ENCODE measurements around the gene PRUNE2.

The PRUNE2 gene

DNA sequence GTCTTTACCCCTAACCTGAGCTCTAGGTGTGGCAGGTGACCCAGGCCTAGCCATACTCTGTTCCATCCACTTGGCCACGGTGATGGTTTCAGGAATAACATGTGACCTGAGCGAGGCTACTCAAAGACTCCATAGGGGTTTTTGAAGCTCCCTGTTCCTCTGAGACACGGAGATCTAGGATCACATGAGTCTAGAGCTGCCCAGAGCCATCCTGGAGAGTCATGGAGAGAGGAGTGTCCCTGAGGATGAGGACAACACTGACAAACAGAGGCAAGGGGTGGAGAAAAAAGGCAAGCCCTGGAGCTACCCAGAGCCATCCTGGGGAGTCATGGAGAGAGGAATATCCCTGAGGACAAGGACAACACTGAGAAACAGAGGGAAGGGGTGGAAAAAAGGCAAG is 171.2 kb downstream of the PRUNE2 start:
- Mint-ChIP-seq H3K36me3 (ENCODE audit: low read depth) (no peaks in the 10 kb centered on the region), H3K27me3 (ENCODE audit: low read depth) (peaks cover 9% of the 10 kb centered on the region), H3K4me1 (ENCODE audit: low read depth) (no peaks in the 10 kb centered on the region), H3K9me3 (no peaks in the 10 kb centered on the region), H3K27ac (no peak overlapping the region), H3K4me3 (no peak overlapping the region)

DNA sequence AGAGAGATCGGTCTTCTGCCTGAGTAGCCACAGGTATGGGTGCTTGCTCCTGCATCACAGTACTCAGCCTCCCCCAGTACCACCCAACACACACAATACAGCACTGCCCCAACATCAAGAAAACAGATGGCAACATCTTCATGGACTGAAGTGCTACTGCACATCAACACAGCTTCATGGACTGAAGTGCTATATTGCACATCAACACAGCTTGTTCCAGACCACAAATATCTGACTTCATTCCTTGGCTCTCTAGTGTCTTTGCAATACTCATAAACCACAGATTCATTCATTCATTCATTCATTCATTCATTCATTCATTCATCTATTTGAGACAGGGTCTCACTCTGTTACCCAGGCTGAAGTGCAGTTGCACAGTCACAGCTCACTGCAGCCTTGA is 172.8 kb downstream of the PRUNE2 start:
- no peak overlapping the region for H3K4me3 Mint-ChIP-seq
- H3K27ac Mint-ChIP-seq, result no peak overlapping the region
- H3K9me3 Mint-ChIP-seq, result no peaks in the 10 kb centered on the region
- H3K36me3 Mint-ChIP-seq (ENCODE audit: low read depth), result no peaks in the 10 kb centered on the region
- no peaks in the 10 kb centered on the region for H3K4me1 Mint-ChIP-seq (ENCODE audit: low read depth)
- H3K27me3 Mint-ChIP-seq (ENCODE audit: low read depth), result peaks cover 13% of the 10 kb centered on the region

DNA sequence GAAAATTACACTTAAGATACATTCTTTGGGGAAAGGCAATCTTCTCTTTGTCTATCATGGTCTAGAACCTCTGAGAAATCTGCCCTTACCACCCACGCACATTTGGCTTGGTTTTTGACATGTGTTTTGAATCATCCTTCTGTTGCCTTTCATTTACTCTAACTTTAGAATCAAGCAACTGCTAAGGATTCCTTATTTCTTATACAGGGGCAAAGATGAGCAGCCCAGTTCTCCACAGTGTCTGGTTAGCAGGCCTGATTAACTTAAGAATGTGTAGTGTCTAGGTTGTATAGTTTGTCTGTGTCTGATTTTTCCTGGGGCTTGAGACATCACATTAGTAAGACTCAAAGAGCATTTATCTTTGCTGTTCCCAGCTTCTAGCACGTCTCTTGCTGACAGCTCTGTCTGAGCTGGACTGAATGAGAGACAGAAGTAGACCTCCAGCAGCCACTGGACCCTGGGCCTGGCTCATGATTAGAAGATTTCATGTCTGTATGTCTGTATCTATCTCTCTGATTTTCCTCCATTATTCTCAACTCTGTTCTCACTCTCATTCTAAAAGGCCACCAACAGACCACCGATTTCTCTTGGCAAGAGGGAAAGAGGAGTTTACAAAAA is 173.5 kb downstream of the PRUNE2 start:
- no peak overlapping the region for H3K4me3 Mint-ChIP-seq
- H3K27me3 Mint-ChIP-seq (ENCODE audit: low read depth), result peaks cover 13% of the 10 kb centered on the region
- no peaks in the 10 kb centered on the region for H3K9me3 Mint-ChIP-seq
- no peaks in the 10 kb centered on the region for H3K36me3 Mint-ChIP-seq (ENCODE audit: low read depth)
- no peak overlapping the region for H3K27ac Mint-ChIP-seq
- H3K4me1 Mint-ChIP-seq (ENCODE audit: low read depth), result no peaks in the 10 kb centered on the region

DNA sequence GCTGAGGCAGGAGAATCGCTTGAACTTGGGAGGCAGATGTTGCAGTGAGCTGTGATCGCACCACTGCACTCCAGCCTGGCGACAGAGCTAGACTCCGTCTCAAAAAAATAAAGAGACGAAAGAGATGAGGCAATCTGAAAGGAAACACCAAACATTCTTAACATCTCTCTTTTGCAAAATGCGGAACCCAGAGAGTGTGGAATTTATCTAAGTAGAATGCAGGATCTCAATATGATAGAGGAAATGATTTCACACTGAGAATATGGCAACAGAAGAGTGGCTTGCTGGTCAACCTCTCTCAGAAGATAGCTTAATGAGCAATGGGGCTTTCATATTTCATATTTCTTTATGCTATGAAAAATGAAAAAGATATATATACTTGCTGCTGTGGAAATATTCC is 175.1 kb downstream of the PRUNE2 start:
- no peaks in the 10 kb centered on the region for H3K4me1 Mint-ChIP-seq (ENCODE audit: low read depth)
- H3K4me3 Mint-ChIP-seq, result no peak overlapping the region
- no peak overlapping the region for H3K27ac Mint-ChIP-seq
- peaks cover 9% of the 10 kb centered on the region for H3K27me3 Mint-ChIP-seq (ENCODE audit: low read depth)
- no peaks in the 10 kb centered on the region for H3K36me3 Mint-ChIP-seq (ENCODE audit: low read depth)
- no peaks in the 10 kb centered on the region for H3K9me3 Mint-ChIP-seq

DNA sequence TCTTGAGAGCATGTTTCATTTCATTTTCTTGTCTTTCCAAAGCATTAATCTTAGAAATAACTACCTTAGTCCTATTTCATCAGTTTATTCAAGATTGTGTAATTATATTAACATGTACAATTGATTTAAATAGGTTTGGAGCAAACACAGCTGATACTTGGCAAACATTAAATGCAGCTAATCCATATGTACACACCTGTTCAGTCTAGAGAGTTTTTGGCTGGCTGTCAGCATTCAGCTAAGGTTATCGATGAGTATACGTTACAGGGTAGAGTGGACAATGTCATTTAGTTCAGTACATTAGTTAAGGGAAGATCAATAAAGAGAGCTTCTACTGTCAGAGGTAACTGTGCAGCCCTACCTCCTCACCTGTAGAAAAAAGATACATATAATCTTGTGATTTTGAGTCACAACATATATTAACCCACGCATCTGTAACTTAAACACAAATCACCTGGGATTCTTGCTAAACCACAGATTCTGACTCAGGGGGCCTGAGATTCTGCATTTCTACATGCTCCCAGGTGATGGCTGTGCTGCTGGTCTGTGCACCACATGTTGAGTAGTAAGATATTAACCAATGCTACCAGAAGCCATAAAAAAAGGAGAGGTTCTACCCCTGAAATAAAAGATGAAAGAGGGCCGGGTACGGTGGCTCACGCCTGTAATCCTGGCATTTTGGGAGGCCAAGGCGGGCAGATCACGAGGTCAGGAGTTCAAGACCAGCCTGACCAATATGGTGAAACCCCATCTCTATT is 175.8 kb downstream of the PRUNE2 start:
- Mint-ChIP-seq H3K4me3 (no peak overlapping the region), H3K36me3 (ENCODE audit: low read depth) (no peaks in the 10 kb centered on the region), H3K27me3 (ENCODE audit: low read depth) (peaks cover 11% of the 10 kb centered on the region)

DNA sequence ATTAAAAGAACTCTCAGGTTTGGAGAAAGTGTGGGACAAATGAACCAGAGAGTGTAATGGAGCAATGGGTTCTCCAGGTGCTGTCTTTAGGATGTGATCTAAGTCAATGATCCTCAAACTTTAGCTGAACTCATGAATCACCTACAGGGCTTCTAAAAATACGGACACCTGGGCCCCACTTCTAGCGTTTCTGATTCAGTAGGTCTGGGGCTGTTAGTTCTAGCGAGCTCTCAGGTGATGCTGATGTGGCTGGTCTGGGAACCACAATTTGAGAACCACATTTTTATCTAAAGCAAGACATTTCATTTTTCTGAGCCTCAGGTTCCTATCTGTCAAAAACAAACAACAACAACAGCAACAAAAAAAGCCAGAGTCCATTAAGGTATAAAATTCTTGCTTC is 176.8 kb downstream of the PRUNE2 start:
- H3K9me3 Mint-ChIP-seq, result no peaks in the 10 kb centered on the region
- peaks cover 11% of the 10 kb centered on the region for H3K27me3 Mint-ChIP-seq (ENCODE audit: low read depth)
- H3K4me3 Mint-ChIP-seq, result no peak overlapping the region

More for the DNA sequence above, 175.8 kb downstream of the PRUNE2 start:
- no peaks in the 10 kb centered on the region for H3K4me1 Mint-ChIP-seq (ENCODE audit: low read depth)
- H3K27ac Mint-ChIP-seq, result no peak overlapping the region
- H3K9me3 Mint-ChIP-seq, result no peaks in the 10 kb centered on the region

DNA sequence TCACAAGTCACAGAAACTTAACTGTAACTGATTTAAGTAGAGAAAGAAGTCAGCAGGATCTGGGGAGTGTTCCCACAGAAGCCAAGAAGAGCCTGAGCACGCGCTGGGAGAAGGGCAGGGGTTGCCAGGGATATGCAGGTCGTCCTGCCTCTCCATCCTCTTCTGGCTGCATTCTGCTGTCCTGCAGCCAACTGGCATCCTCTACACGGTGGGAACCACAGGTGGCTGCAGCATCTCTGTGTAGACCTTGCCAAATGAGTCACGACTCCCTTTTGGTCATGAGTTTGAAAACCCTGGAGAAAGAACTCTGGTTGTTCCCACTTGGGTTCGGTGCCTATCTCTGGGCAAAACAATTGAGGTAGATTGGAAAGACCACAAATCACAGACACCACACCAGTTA is 180.0 kb downstream of the PRUNE2 start:
- Mint-ChIP-seq H3K4me3 (no peak overlapping the region), H3K27ac (no peak overlapping the region), H3K9me3 (no peaks in the 10 kb centered on the region), H3K36me3 (ENCODE audit: low read depth) (no peaks in the 10 kb centered on the region), H3K27me3 (ENCODE audit: low read depth) (peaks cover 11% of the 10 kb centered on the region), H3K4me1 (ENCODE audit: low read depth) (no peaks in the 10 kb centered on the region)

More for the DNA sequence above, 176.8 kb downstream of the PRUNE2 start:
- H3K27ac Mint-ChIP-seq, result no peak overlapping the region
- H3K36me3 Mint-ChIP-seq (ENCODE audit: low read depth), result no peaks in the 10 kb centered on the region
- H3K4me1 Mint-ChIP-seq (ENCODE audit: low read depth), result no peaks in the 10 kb centered on the region

DNA sequence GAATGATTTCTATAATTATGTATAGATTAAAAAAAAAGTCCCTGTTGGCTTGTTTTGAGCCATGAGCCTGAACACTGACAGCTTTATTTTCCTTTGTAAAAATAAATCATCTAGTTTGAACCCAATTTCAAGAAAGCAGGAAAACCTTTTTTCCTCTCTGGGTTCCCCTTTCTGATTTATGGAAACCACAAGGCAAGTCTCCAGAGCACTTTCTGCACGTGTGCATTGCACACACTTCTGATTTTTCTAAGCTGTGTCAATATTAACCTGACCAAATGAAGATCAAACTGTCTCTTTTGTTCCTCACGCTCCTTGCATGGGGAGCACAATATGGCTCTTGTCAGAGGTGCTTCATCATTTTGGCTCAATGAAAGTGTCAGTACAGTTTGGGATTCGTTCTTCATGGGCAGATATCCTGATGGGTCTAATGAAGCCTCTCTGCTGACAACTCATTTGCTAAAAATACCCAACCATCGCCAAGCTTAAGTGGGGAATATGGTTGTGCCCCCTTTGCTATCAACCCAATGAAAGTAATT is 180.8 kb downstream of the PRUNE2 start:
- Mint-ChIP-seq H3K36me3 (ENCODE audit: low read depth) (no peaks in the 10 kb centered on the region), H3K9me3 (no peaks in the 10 kb centered on the region), H3K27ac (no peak overlapping the region), H3K4me3 (no peak overlapping the region), H3K27me3 (ENCODE audit: low read depth) (peaks cover 11% of the 10 kb centered on the region), H3K4me1 (ENCODE audit: low read depth) (no peaks in the 10 kb centered on the region)

DNA sequence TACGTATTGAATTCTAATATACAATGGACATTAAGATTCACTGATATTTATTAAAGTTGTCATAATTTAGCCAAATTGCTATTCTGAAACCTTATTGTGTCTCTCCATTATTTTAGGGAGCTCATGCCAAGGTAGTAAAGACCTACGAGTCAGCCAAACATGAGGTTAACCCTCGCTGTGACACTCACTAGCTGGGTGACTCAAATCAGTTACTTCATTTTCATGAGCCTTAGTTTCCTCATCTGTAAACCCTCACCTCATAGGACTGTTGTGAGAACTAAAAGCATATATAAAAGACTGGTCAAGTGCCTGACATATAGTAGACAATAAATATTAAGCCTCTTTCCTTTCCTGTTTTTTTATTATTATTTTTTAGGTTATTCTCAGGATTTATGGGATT is 185.7 kb downstream of the PRUNE2 start:
- no peaks in the 10 kb centered on the region for H3K9me3 Mint-ChIP-seq
- no peak overlapping the region for H3K27ac Mint-ChIP-seq
- peaks cover 18% of the 10 kb centered on the region for H3K27me3 Mint-ChIP-seq (ENCODE audit: low read depth)
- H3K4me1 Mint-ChIP-seq (ENCODE audit: low read depth), result no peaks in the 10 kb centered on the region
- H3K4me3 Mint-ChIP-seq, result no peak overlapping the region
- no peaks in the 10 kb centered on the region for H3K36me3 Mint-ChIP-seq (ENCODE audit: low read depth)

DNA sequence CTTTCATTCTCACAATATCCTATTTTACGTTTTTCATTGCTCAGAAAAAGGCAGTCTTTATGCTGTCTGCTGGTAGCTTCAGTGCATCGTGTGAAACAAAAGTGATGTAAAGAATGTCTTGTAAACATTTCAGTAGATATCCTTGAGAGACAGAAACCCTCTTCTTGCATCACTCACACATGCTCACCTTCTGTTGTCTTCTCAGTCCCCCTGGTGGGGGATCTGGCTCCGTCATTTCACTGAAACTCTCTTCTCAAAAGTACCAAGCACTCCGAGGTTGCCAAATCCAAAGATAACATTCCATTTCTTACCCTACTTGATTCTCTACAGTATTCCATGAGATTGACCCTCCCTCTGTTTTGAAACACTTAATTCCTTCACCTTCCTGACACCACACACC is 187.7 kb downstream of the PRUNE2 start:
- H3K4me3 Mint-ChIP-seq, result no peak overlapping the region
- H3K9me3 Mint-ChIP-seq, result no peaks in the 10 kb centered on the region
- peaks cover 18% of the 10 kb centered on the region for H3K27me3 Mint-ChIP-seq (ENCODE audit: low read depth)
- H3K36me3 Mint-ChIP-seq (ENCODE audit: low read depth), result no peaks in the 10 kb centered on the region
- H3K4me1 Mint-ChIP-seq (ENCODE audit: low read depth), result no peaks in the 10 kb centered on the region
- no peak overlapping the region for H3K27ac Mint-ChIP-seq

DNA sequence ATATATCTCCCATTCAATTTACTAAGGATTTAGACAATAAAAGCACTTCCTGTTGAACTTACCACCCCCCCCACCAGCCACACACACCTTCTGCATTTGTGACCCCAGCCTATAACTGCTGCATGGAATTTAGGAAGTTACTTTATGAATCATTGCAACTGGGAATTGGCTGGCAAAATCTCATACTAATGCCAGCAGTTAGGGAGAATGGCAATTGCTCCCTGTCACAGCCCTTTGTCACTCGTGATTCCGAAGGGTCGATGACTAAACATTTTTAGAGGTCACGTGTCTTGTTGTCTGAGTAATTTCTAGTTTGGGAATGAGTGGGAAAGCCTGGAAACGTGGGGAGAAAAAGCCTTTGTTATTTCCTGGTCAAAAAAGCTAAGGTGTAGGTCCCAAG is 188.3 kb downstream of the PRUNE2 start:
- H3K9me3 Mint-ChIP-seq, result no peaks in the 10 kb centered on the region
- H3K27me3 Mint-ChIP-seq (ENCODE audit: low read depth), result peaks cover 18% of the 10 kb centered on the region
- H3K4me1 Mint-ChIP-seq (ENCODE audit: low read depth), result no peaks in the 10 kb centered on the region
- H3K27ac Mint-ChIP-seq, result no peak overlapping the region
- no peak overlapping the region for H3K4me3 Mint-ChIP-seq
- no peaks in the 10 kb centered on the region for H3K36me3 Mint-ChIP-seq (ENCODE audit: low read depth)

DNA sequence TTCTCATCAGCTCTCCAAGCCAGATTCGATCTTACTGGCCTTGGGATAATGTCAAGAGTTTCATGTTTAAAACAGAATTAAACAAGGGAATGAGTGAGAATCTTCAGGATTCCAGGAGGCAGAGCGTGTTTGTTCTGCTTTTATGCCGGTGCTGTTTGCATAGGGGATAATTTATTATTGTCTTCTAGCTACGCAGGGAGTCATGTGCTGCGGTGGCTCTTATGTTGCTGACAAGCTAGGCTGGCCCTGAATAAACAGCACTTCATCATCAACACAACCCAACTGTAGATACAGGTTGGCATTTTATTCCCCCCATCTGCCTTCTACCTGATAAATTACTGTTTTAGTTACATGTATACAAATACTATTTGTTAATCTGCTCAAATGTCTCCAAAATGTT is 188.7 kb downstream of the PRUNE2 start:
- Mint-ChIP-seq H3K4me3 (no peak overlapping the region), H3K27ac (no peak overlapping the region), H3K36me3 (ENCODE audit: low read depth) (no peaks in the 10 kb centered on the region)

DNA sequence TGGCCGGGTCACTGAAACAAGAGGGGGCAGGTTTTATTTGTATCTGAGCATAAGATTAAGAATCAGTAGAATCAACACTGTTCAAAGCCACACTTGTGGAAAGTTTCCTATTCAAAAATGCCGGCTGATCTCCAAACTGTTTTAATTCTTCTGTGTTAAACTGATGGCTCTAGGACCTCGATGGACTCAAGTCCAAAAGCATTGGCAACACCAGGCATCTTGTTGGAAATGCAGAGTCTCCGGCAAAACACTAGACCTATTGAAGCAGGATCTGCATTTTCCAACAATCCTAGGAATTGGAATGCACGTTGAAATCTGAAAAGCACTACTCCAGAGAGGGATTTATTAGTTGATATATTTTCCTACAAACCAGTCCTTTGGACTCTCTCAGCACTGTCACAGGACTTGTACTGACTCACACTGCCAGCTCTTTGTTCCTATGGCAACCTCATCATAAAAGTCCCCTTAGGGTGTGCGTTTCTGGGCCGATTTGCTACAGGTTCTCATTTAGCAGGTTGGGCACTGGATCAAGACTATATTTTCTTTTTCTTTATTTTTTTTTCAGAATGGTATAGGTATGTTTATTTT is 189.7 kb downstream of the PRUNE2 start:
- H3K27ac Mint-ChIP-seq, result no peak overlapping the region
- no peaks in the 10 kb centered on the region for H3K36me3 Mint-ChIP-seq (ENCODE audit: low read depth)
- peaks cover 18% of the 10 kb centered on the region for H3K27me3 Mint-ChIP-seq (ENCODE audit: low read depth)
- H3K4me3 Mint-ChIP-seq, result no peak overlapping the region
- H3K4me1 Mint-ChIP-seq (ENCODE audit: low read depth), result no peaks in the 10 kb centered on the region
- H3K9me3 Mint-ChIP-seq, result no peaks in the 10 kb centered on the region

More for the DNA sequence above, 188.7 kb downstream of the PRUNE2 start:
- Mint-ChIP-seq H3K9me3 (no peaks in the 10 kb centered on the region), H3K4me1 (ENCODE audit: low read depth) (no peaks in the 10 kb centered on the region), H3K27me3 (ENCODE audit: low read depth) (peaks cover 18% of the 10 kb centered on the region)

DNA sequence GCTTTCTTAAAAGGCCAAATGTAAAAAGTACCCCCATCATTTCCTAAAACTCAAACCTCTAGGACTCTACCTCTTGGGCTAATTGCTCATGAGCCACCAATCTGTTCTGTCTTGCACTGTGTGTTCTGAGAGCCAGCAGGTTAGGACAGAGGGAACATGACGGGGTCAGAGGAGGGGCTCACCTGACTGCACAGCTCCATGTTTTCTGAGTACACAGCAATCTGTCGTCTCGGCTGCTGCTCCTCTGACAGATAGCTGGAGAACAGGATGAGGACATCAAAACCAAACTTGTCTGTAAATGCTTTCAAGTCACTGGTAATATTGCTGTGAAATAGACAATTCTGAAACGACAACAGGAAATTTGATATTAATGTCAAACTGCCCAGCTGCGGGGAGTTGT is 192.5 kb downstream of the PRUNE2 start:
- no peaks in the 10 kb centered on the region for H3K4me1 Mint-ChIP-seq (ENCODE audit: low read depth)

DNA sequence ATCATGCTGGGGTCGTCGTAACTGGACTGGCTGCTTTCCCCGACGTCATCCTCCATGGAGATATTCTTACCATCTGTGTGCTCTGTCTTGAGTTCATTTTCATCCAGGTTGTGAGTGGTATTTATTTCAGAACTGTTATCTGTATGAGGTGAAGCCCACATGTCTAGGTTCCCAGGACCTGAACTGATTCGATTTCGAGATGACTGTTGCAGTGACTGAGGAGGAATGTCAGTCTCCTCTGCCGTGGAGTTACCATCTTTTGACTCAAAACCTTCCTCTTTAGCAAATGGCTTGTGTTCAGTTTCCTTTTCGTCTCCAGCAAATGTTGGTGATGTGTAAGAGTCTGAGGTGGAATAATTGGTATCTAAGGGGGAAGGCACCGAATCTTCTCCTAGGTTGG is 196.9 kb downstream of the PRUNE2 start:
- Mint-ChIP-seq H3K27me3 (ENCODE audit: low read depth) (peaks cover 38% of the 10 kb centered on the region), H3K4me3 (no peak overlapping the region), H3K27ac (no peak overlapping the region), H3K36me3 (ENCODE audit: low read depth) (no peaks in the 10 kb centered on the region), H3K4me1 (ENCODE audit: low read depth) (peaks cover 3% of the 10 kb centered on the region), H3K9me3 (no peaks in the 10 kb centered on the region)

More for the DNA sequence above, 192.5 kb downstream of the PRUNE2 start:
- Mint-ChIP-seq H3K27ac (no peak overlapping the region), H3K9me3 (no peaks in the 10 kb centered on the region), H3K27me3 (ENCODE audit: low read depth) (peaks cover 21% of the 10 kb centered on the region), H3K36me3 (ENCODE audit: low read depth) (no peaks in the 10 kb centered on the region), H3K4me3 (no peak overlapping the region)

Data from T-helper 1 cell treated with Interleukin-12 subunit alpha and Interleukin-12 subunit beta and Interleukin-4 antibody, amounts not matched to agents 30 μg/mL and 1 μg/mL, for 36 hours (primary cell).